SK-N-SH (cell line): ENCODE data around the gene MIOX. TPM values are rescaled to one million over a fixed set of nuclear protein-coding genes. Genes with fewer than 3 reads are reported as not detected.

Source experiments
- CTCF ChIA-PET: fragments of 300-600, 350-600 bp; formaldehyde crosslinking; extraction: SDS; loops from one replicate; lab custom pipeline; 2021; lab: Yijun Ruan, JAX
- POLR2A ChIA-PET: fragments of 350-600 bp; sonication (Branson Sonifier 250); formaldehyde crosslinking; extraction: SDS; loops from one replicate; lab custom pipeline; 2020; ENCODE audit warnings: antibody characterized with exemption, inconsistent platforms; lab: Yijun Ruan, JAX
- DNase-seq: peaks from one replicate; pipeline ENCODE4 v3.0.0; 2012
- H2AFZ ChIP-seq: fragments of 200-600 bp; sonication (generic); 2 replicates; pipeline ENCODE4 v1.8.1; 2016; ENCODE audit warnings: antibody characterized with exemption, mild to moderate bottlenecking, low read depth
- H3F3A ChIP-seq: fragments of 200-600 bp; sonication (generic); replicated peaks from 2 replicates; pipeline ENCODE3; 2016; ENCODE audit warnings: antibody characterized with exemption, mild to moderate bottlenecking; ENCODE audit not compliant: insufficient read depth
- H3K27ac ChIP-seq, 2 experiments: fragments of 200-500 bp in 1 of 2; fragments of 200-600 bp in 1 of 2; sonication (Bioruptor generic) in 1 of 2; sonication (generic), shearing (Covaris generic) in 1 of 2; 2 replicates each; pipeline versions ENCODE4 v1.5.1 to v1.6.1; 2014 to 2016; ENCODE audit warnings: low read depth in 2 of 2, inconsistent platforms in 1 of 2, low read length in 1 of 2, mild to moderate bottlenecking in 1 of 2, mixed read lengths in 1 of 2
- H3K27me3 ChIP-seq: fragments of 200-600 bp; sonication (generic), shearing (Covaris generic); 2 replicates; pipeline ENCODE4 v1.6.1; 2016; ENCODE audit warnings: mixed run types; ENCODE audit not compliant: insufficient read depth
- H3K36me3 ChIP-seq, 2 experiments: fragments of 200-500 bp in 1 of 2; fragments of 200-600 bp in 1 of 2; sonication (Bioruptor generic) in 1 of 2; sonication (generic) in 1 of 2; replicated peaks in 1 of 2; 2 replicates each; pipeline versions ENCODE3 to v1.5.1; 2014 to 2016; ENCODE audit warnings: low read length in 1 of 2, mild to moderate bottlenecking in 1 of 2; ENCODE audit not compliant: insufficient read depth in 2 of 2, control insufficient read depth in 1 of 2
- H3K4me1 ChIP-seq, 2 experiments: fragments of 200-500 bp in 1 of 2; fragments of 200-600 bp in 1 of 2; sonication (Bioruptor generic) in 1 of 2; sonication (generic), shearing (Covaris generic) in 1 of 2; 2 replicates each; pipeline versions ENCODE4 v1.5.1 to v1.6.1; 2014 to 2016; ENCODE audit warnings: low read depth in 1 of 2, low read length in 1 of 2, mixed run types in 1 of 2; ENCODE audit not compliant: insufficient read depth in 2 of 2, control insufficient read depth in 1 of 2
- H3K4me2 ChIP-seq: fragments of 200-600 bp; sonication (generic), shearing (Covaris generic); 2 replicates; pipeline ENCODE4 v1.6.1; 2017; ENCODE audit warnings: mixed run types
- H3K4me3 ChIP-seq, 2 experiments: fragments of 200-500 bp in 1 of 2; fragments of 200-600 bp in 1 of 2; sonication (Bioruptor generic) in 1 of 2; sonication (generic), shearing (Covaris generic) in 1 of 2; 2 replicates each; pipeline versions ENCODE4 v1.5.1 to v1.8.1; 2014 to 2016; ENCODE audit warnings: low read depth in 2 of 2, inconsistent platforms in 1 of 2, low read length in 1 of 2, mild to moderate bottlenecking in 1 of 2, mixed read lengths in 1 of 2, moderate library complexity in 1 of 2
- H3K79me2 ChIP-seq: fragments of 200-600 bp; sonication (generic); 2 replicates; pipeline ENCODE4 v1.8.1; 2017; ENCODE audit warnings: mild to moderate bottlenecking; ENCODE audit not compliant: insufficient read depth
- H3K9ac ChIP-seq: fragments of 200-600 bp; sonication (generic); 2 replicates; pipeline ENCODE4 v1.6.1; 2017; ENCODE audit warnings: mixed run types
- H3K9me2 ChIP-seq: fragments of 200-600 bp; sonication (generic); 2 replicates; pipeline ENCODE4 v1.6.1; 2017; ENCODE audit warnings: mixed run types
- H3K9me3 ChIP-seq: fragments of 200-600 bp; sonication (generic); 2 replicates; pipeline ENCODE4 v1.6.1; 2017; ENCODE audit warnings: mixed run types, mild to moderate bottlenecking, moderate library complexity
- H4K20me1 ChIP-seq: fragments of 200-600 bp; sonication (generic); 2 replicates; pipeline ENCODE4 v1.6.1; 2017; ENCODE audit warnings: mild to moderate bottlenecking, mixed run types; ENCODE audit not compliant: insufficient read depth
- NRF1 ChIP-seq: IDR thresholded peaks from 2 replicates; pipeline ENCODE4 v1.6.1; 2012; ENCODE audit warnings: low read depth, mild to moderate bottlenecking, low read length
- REST ChIP-seq: IDR thresholded peaks from 2 replicates; pipeline ENCODE4 v1.6.1; 2012; ENCODE audit warnings: mild to moderate bottlenecking, low read depth, low read length, moderate library complexity
- RFX5 ChIP-seq: IDR thresholded peaks from 2 replicates; pipeline ENCODE4 v1.6.1; 2012; ENCODE audit warnings: mild to moderate bottlenecking, improper control_type of control experiment, low read length
- RXRA ChIP-seq: IDR thresholded peaks from 2 replicates; pipeline ENCODE4 v1.4.0; 2012; ENCODE audit warnings: low read depth, mild to moderate bottlenecking, borderline replicate concordance
- SIN3A ChIP-seq: IDR thresholded peaks from 2 replicates; pipeline ENCODE4 v1.6.1; 2012; ENCODE audit warnings: low read depth, mild to moderate bottlenecking, low read length, moderate library complexity, borderline replicate concordance
- TCF12 ChIP-seq: IDR thresholded peaks from 2 replicates; pipeline ENCODE4 v1.4.0; 2012
- TEAD4 ChIP-seq: IDR thresholded peaks from 2 replicates; pipeline ENCODE4 v1.4.0; 2012; ENCODE audit warnings: mild to moderate bottlenecking, borderline replicate concordance; ENCODE audit not compliant: insufficient read depth
- USF1 ChIP-seq: IDR thresholded peaks from 2 replicates; pipeline ENCODE4 v1.4.0; 2012; ENCODE audit warnings: low read depth, borderline replicate concordance
- ZBTB33 ChIP-seq: IDR thresholded peaks from 2 replicates; pipeline ENCODE4 v1.4.0; 2012; ENCODE audit warnings: low read depth, borderline replicate concordance
- WGBS: methylation state at CpG from one replicate; pipeline ENCODE4 v1.1.6; 2017; ENCODE audit warnings: low lambda C conversion rate; 5-methylcytosine and 5-hydroxymethylcytosine counted together
- polyA plus RNA-seq, 3 experiments: library from polyadenylated mRNA; depleted of rRNA; stranded (reverse); fragments of >200 nt; gene quantifications; 2 replicates each; pipeline ENCODE4 v1.2.3, GENCODE V29; 2012
- TF ChIP-seq, protein P1 (sequence below): fragments of 200-600 bp; sonication (generic); IDR thresholded peaks from 2 replicates; pipeline ENCODE4 v1.6.1; 2017; ENCODE audit warnings: antibody characterized with exemption, mild to moderate bottlenecking, moderate library complexity

MIOX gene
- polyA plus RNA-seq, 1 of the 3 experiments (the other 2 are of a cell fraction): 0.05 TPM

DNA sequence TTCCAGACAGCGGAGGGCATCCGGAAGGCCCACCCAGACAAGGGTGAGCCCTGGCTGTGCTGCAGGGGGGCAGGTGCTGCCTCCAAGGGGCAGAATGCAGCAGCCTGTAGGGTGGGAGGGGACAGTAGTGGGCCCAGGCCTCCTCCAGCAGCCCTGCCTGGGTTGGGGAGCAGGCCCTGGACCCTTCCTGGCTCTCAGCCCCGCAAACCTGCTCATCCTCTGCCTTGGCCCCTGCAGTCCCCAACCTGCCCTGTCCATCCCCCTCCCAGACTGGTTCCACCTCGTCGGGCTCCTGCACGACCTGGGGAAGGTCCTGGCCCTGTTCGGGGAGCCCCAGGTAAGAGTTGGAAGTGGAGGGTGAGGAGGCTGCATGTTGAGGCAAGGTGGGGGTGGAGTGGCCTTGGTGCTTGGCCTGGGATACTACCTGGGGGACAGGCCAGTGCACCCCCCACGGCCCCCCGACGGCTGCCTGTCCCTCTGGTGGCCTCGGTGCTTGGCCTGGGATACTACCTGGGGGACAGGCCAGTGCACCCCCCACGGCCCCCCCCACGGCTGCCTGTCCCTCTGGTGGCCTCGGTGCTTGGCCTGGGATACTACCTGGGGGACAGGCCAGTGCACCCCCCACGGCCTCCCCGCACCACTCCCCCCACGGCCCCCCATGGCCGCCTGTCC, 1.5 kb downstream of the MIOX start:
- Histone ChIP-seq H3K79me2 (no peaks in the 10 kb centered on the region), H3K27ac (no peak overlapping the region), H3K9ac (no peak overlapping the region), H3K4me2 (no peak overlapping the region), H3K36me3 (no peaks in the 10 kb centered on the region), H3K27me3 (no peaks in the 10 kb centered on the region), H3K9me2 (no peaks in the 10 kb centered on the region), H3K4me3 (no peak overlapping the region), H3K4me1 (peaks cover 0 to 2% of the 10 kb centered on the region in 2 experiments; a peak in 1 of 4 replicates), H3F3A (no peaks in the 10 kb centered on the region), H3K9me3 (no peaks in the 10 kb centered on the region), H4K20me1 (no peaks in the 10 kb centered on the region), H2AFZ (no peak overlapping the region)
- ChIA-PET CTCF (no interaction called here), POLR2A (no interaction called here)
- WGBS: 70% methylated on average over 4 of the region's 18 CpGs
- DNase-seq: no peak
- TF ChIP-seq RFX5 (no peak), TCF12 (no peak), RXRA (no peak), REST (no peak), TEAD4 (no peak), USF1 (no peak), NRF1 (no peak)

DNA sequence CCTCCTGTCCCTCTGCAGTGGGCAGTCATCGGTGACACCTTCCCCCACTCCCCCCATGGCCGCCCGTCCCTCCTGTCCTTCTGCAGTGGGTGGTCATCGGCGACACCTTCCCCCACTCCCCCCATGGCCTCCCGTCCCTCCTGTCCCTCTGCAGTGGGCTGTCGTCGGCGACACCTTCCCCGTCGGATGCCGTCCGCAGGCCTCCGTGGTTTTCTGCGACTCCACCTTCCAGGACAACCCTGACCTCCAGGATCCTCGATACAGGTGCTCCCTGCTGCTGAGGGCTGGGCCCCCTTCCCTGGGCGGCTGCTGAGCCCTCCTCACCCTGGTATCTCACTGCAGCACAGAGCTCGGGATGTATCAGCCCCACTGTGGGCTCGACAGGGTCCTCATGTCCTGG, 2.2 kb downstream of the MIOX start:
- Histone ChIP-seq H3K79me2 (no peaks in the 10 kb centered on the region), H2AFZ (no peak overlapping the region), H3K36me3 (no peaks in the 10 kb centered on the region), H3K4me1 (peaks cover 0 to 2% of the 10 kb centered on the region in 2 experiments; a peak in 1 of 4 replicates), H3K27ac (no peak overlapping the region), H3F3A (no peaks in the 10 kb centered on the region), H3K9me2 (no peaks in the 10 kb centered on the region), H3K27me3 (no peaks in the 10 kb centered on the region), H3K9ac (no peak overlapping the region), H4K20me1 (no peaks in the 10 kb centered on the region), H3K4me3 (no peak overlapping the region), H3K9me3 (no peaks in the 10 kb centered on the region), H3K4me2 (no peak overlapping the region)
- CTCF ChIA-PET: interaction anchor here (1.2 kb wide), 1 partner anchor 14 kb away, joined by 3 read pairs; no protein-coding TSS in a partner anchor
- 76% methylated on average over 19 of the region's 19 CpGs for WGBS
- POLR2A ChIA-PET: no interaction called here
- no peak for DNase-seq
- TF ChIP-seq, protein P1, sequence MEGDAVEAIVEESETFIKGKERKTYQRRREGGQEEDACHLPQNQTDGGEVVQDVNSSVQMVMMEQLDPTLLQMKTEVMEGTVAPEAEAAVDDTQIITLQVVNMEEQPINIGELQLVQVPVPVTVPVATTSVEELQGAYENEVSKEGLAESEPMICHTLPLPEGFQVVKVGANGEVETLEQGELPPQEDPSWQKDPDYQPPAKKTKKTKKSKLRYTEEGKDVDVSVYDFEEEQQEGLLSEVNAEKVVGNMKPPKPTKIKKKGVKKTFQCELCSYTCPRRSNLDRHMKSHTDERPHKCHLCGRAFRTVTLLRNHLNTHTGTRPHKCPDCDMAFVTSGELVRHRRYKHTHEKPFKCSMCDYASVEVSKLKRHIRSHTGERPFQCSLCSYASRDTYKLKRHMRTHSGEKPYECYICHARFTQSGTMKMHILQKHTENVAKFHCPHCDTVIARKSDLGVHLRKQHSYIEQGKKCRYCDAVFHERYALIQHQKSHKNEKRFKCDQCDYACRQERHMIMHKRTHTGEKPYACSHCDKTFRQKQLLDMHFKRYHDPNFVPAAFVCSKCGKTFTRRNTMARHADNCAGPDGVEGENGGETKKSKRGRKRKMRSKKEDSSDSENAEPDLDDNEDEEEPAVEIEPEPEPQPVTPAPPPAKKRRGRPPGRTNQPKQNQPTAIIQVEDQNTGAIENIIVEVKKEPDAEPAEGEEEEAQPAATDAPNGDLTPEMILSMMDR: no peak
- TF ChIP-seq SIN3A (no peak), ZBTB33 (no peak), NRF1 (no peak), REST (no peak)
